Neuronal stem cell (in vitro differentiated cells): ENCODE measurements around the gene APOL3.

Experiments
- DNase-seq: peaks from one replicate; pipeline ENCODE4 v3.0.0-alpha.2; 2013; ENCODE audit warnings: low spot score
- H2AFZ ChIP-seq: one replicate; pipeline ENCODE4 v1.6.1; 2013; ENCODE audit warnings: mild to moderate bottlenecking, low read length, inconsistent platforms
- H2AK5ac ChIP-seq: 2 replicates; pipeline ENCODE4 v1.6.1; 2013; ENCODE audit warnings: low read depth, mild to moderate bottlenecking, inconsistent platforms, low read length, moderate library complexity, mixed read lengths
- H2BK120ac ChIP-seq: 2 replicates; pipeline ENCODE4 v1.6.1; 2013; ENCODE audit warnings: low read depth, mild to moderate bottlenecking, inconsistent platforms, low read length, moderate library complexity, mixed read lengths
- H2BK12ac ChIP-seq: one replicate; pipeline ENCODE4 v1.6.1; 2013; ENCODE audit warnings: low read length, inconsistent platforms
- H2BK15ac ChIP-seq: 2 replicates; pipeline ENCODE4 v1.6.1; 2013; ENCODE audit warnings: mild to moderate bottlenecking, low read length, inconsistent platforms, mixed read lengths
- H2BK5ac ChIP-seq: one replicate; pipeline ENCODE4 v1.6.1; 2013; ENCODE audit warnings: inconsistent platforms, mild to moderate bottlenecking, low read length, moderate library complexity
- H3K14ac ChIP-seq: one replicate; pipeline ENCODE4 v1.6.1; 2013; ENCODE audit warnings: low read length, inconsistent platforms
- H3K18ac ChIP-seq: 2 replicates; pipeline ENCODE4 v1.6.1; 2013; ENCODE audit warnings: low read length, inconsistent platforms
- H3K23ac ChIP-seq: 2 replicates; pipeline ENCODE4 v1.6.1; 2013; ENCODE audit warnings: low read depth, mild to moderate bottlenecking, mixed read lengths, low read length, inconsistent platforms; ENCODE audit not compliant: poor library complexity
- H3K27ac ChIP-seq: replicated peaks from 3 replicates; pipeline ENCODE4 v1.5.1; 2013; ENCODE audit warnings: low read length, inconsistent platforms
- H3K27me3 ChIP-seq, 3 experiments: 2 replicates each; pipeline ENCODE4 v1.6.1; 2013; ENCODE audit warnings: low read length in 3 of 3, mild to moderate bottlenecking in 2 of 3, inconsistent platforms in 1 of 3, low read depth in 1 of 3, mixed read lengths in 1 of 3, moderate library complexity in 1 of 3; ENCODE audit not compliant: control insufficient read depth in 3 of 3, insufficient read depth in 3 of 3
- H3K36me3 ChIP-seq, 2 donors: replicated peaks in 1 of 2; 2 replicates each; pipeline ENCODE4 v1.6.1; 2013; ENCODE audit warnings: low read length in 2 of 2; ENCODE audit not compliant: control insufficient read depth in 2 of 2, insufficient read depth in 2 of 2
- H3K4ac ChIP-seq: 2 replicates; pipeline ENCODE4 v1.6.1; 2013; ENCODE audit warnings: inconsistent platforms, mild to moderate bottlenecking, low read length, moderate library complexity
- H3K4me1 ChIP-seq, 2 donors: 1 replicate in 1 of 2; 2 replicates in 1 of 2; pipeline ENCODE4 v1.6.1; 2013; ENCODE audit warnings: low read length in 2 of 2, low read depth in 1 of 2; ENCODE audit not compliant: control insufficient read depth in 2 of 2, insufficient read depth in 1 of 2
- H3K4me2 ChIP-seq: one replicate; pipeline ENCODE4 v1.6.1; 2013; ENCODE audit warnings: mild to moderate bottlenecking, low read length, inconsistent platforms; ENCODE audit not compliant: insufficient read depth, poor library complexity, severe bottlenecking
- H3K4me3 ChIP-seq, 2 donors: 2 replicates each; pipeline ENCODE4 v1.5.1; 2013; ENCODE audit warnings: low read length in 2 of 2, mild to moderate bottlenecking in 2 of 2, inconsistent platforms in 1 of 2, moderate library complexity in 1 of 2
- H3K79me1 ChIP-seq: one replicate; pipeline ENCODE4 v1.6.1; 2013; ENCODE audit warnings: low read depth, mild to moderate bottlenecking, inconsistent platforms, low read length, moderate library complexity
- H3K9ac ChIP-seq: one replicate; pipeline ENCODE4 v1.6.1; 2013; ENCODE audit warnings: mild to moderate bottlenecking, low read depth, low read length, inconsistent platforms; ENCODE audit not compliant: poor library complexity
- H3K9me3 ChIP-seq, 2 donors: replicated peaks in 1 of 2; 2 replicates each; pipeline versions ENCODE3 to v1.6.1; 2013; ENCODE audit warnings: low read length in 2 of 2, mild to moderate bottlenecking in 2 of 2, inconsistent platforms in 1 of 2, low read depth in 1 of 2, mixed read lengths in 1 of 2, moderate library complexity in 1 of 2; ENCODE audit not compliant: control insufficient read depth in 2 of 2, insufficient read depth in 1 of 2
- H4K8ac ChIP-seq: one replicate; pipeline ENCODE4 v1.6.1; 2013; ENCODE audit warnings: low read depth, mild to moderate bottlenecking, inconsistent platforms, low read length, moderate library complexity
- H4K91ac ChIP-seq: one replicate; pipeline ENCODE4 v1.6.1; 2013; ENCODE audit warnings: low read length, low read depth, mild to moderate bottlenecking, inconsistent platforms; ENCODE audit not compliant: poor library complexity
- WGBS, 2 donors: extraction: QIAGEN DNeasy Blood & Tissue Kit; methylation state at CpG; one replicate each; pipeline ENCODE4 v1.1.7; 2013; ENCODE audit warnings: missing lambda C conversion rate in 2 of 2, mixed read lengths in 1 of 2; ENCODE audit not compliant: insufficient read length in 2 of 2, insufficient replicate concordance in 1 of 2; ENCODE audit errors: extremely low coverage in 2 of 2; 5-methylcytosine and 5-hydroxymethylcytosine counted together

Gene APOL3

DNA sequence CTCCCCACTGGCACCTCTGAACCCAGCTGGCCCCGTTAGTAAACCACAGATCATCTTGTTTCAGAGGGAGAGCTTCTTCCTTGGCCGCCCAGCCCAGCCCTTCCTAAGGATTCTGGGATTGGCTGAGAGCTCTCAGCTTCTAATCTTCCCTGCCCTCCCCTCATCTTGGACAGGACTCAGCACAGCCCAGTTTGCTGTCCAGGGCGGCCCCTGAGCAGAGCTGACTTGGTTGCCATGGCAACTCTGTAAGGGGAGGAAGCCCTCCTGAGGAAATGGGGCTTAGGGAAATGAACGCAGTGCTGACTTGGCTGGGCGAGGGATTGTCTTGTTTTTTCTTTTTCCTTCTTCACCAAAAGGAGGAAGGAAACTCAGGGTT is 36.5 kb upstream of the APOL3 start:
- Histone ChIP-seq H4K91ac (no peak overlapping the region), H3K27me3 (no peaks in the 10 kb centered on the region), H2AFZ (peak overlapping the region; percentile 86), H3K4ac (no peak overlapping the region), H4K8ac (no peak overlapping the region), H2BK12ac (no peak overlapping the region), H3K4me3 (peak overlapping the region in 1 of 2 donors; percentile 33), H3K79me1 (no peaks in the 10 kb centered on the region), H3K23ac (no peak overlapping the region), H3K9ac (no peak overlapping the region), H3K9me3 (no peaks in the 10 kb centered on the region), H2BK15ac (no peak overlapping the region), H3K27ac (peak overlapping the region; percentile 84), H3K4me1 (peaks cover 20 to 38% of the 10 kb centered on the region in 2 donors), H3K18ac (peak overlapping the region; percentile 31), H3K36me3 (no peaks in the 10 kb centered on the region), H2AK5ac (no peak overlapping the region), H3K4me2 (peak overlapping the region; percentile 32), H2BK5ac (no peak overlapping the region), H2BK120ac (no peak overlapping the region), H3K14ac (no peak overlapping the region)
- peak; percentile 79 for DNase-seq
- no CpG with 5 or more reads among the region's 5 CpGs for WGBS, 2 donors

DNA sequence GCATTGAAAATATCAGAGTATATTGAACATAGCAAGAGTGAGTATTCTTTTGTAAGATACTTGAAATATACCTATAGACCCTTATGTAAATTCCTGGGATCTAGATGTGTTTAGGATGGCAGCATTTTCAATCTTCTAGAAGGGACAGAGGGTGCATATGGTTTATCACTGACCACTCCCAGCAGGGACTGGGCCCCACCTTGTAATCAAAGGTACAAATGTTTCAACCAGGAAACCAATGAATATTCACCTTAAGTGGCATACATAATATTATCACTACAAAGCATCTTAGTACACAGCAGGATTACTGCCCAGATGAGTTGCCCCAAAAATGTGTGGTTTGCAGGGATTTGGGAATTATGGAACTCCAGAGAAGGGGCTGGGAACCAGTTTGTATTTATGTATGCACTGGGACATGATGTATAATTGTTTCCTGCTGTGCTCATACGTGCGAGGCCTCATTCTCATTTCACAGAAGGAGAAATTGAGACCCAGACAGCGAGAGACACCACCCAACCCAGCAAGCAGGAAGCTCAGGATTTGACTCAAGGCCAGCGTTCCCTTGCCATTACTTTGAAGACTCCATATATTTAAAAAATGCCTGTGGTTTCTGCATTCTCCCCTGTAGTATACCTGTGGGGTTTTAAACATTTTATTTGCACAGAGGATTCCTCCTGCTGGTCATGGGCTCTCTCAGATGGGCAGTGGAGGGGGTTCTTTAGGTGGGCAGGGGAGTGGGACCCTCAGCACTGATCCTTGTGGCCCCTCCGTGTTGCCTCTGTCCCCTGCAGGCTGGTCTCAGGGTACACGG is 35.9 kb upstream of the APOL3 start:
- Histone ChIP-seq H2AFZ (peak overlapping the region; percentile 86), H2AK5ac (no peak overlapping the region), H2BK120ac (no peak overlapping the region), H4K8ac (no peak overlapping the region), H3K9me3 (no peaks in the 10 kb centered on the region), H3K4me1 (peaks cover 17 to 36% of the 10 kb centered on the region in 2 donors), H3K27me3 (no peaks in the 10 kb centered on the region), H3K36me3 (no peaks in the 10 kb centered on the region), H3K79me1 (no peaks in the 10 kb centered on the region), H2BK5ac (no peak overlapping the region), H3K4me2 (no peak overlapping the region), H3K4ac (no peak overlapping the region), H3K18ac (peak overlapping the region; percentile 31), H3K4me3 (peak overlapping the region in 1 of 2 donors; percentile 33), H3K9ac (no peak overlapping the region), H2BK12ac (no peak overlapping the region), H3K23ac (no peak overlapping the region), H3K14ac (no peak overlapping the region), H4K91ac (no peak overlapping the region), H2BK15ac (no peak overlapping the region), H3K27ac (peak overlapping the region; percentile 55)
- no CpG with 5 or more reads among the region's 6 CpGs for WGBS, 2 donors
- DNase-seq: no peak

DNA sequence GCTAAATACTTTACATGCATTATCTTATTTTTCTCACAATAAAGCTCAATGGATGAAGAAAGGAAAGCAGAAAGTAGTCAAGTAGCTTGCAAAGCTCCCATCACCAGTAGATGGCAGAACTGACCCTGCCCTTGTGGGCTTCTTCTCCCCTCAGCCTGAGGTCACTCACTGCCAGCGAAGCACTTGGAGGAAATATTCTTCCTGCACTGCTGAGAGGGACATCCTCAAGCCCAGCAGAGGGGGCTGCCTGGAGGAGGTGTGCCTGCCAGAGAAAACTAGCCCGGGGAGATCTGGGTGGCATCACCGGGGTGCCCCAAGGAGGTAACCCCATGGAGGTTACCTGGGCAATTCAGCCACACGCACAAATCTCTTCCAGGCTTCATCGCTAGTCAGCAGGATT is 34.4 kb upstream of the APOL3 start:
- Histone ChIP-seq H3K79me1 (no peaks in the 10 kb centered on the region), H3K27ac (no peak overlapping the region), H2BK12ac (no peak overlapping the region), H3K4ac (no peak overlapping the region), H2BK120ac (no peak overlapping the region), H4K91ac (no peak overlapping the region), H3K9ac (no peak overlapping the region), H3K4me2 (no peak overlapping the region), H3K14ac (no peak overlapping the region), H3K4me3 (no peak overlapping the region), H4K8ac (no peak overlapping the region), H3K18ac (no peak overlapping the region), H2AFZ (no peak overlapping the region), H2BK15ac (no peak overlapping the region), H2AK5ac (no peak overlapping the region), H3K36me3 (no peaks in the 10 kb centered on the region), H3K23ac (no peak overlapping the region), H3K9me3 (no peaks in the 10 kb centered on the region), H2BK5ac (no peak overlapping the region), H3K27me3 (no peaks in the 10 kb centered on the region), H3K4me1 (peaks cover 14 to 33% of the 10 kb centered on the region in 2 donors)
- no CpG with 5 or more reads among the region's 5 CpGs for WGBS, 2 donors
- peak; percentile 29 for DNase-seq

DNA sequence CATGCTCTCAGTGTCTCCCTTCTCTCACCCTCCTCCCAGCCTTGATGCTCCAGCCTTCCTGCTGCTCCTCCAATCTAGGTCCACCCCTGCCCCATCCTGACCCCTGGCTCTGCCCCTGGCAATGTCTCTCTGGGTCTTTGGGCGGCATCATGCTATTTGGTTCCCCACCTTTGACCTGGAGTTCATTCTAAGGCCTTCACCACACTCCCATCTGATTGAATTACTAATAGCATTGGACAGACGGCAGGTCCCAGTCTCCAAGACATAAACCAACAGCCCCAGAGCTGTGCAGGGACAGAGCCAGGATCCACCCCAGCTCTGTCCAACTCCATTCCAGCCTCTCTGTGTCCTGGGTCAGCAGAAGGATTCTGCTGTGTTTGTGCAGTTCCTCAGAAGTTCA is 33.8 kb upstream of the APOL3 start:
- H3K4ac ChIP-seq: no peak overlapping the region
- H2AFZ ChIP-seq: peak overlapping the region; percentile 48
- no peak overlapping the region for H4K8ac ChIP-seq
- no peaks in the 10 kb centered on the region for H3K79me1 ChIP-seq
- H3K4me3 ChIP-seq: no peak overlapping the region
- no peak for DNase-seq
- WGBS, 2 donors: no CpG with 5 or more reads among the region's 2 CpGs
- no peak overlapping the region for H3K27ac ChIP-seq
- H3K18ac ChIP-seq: no peak overlapping the region
- no peak overlapping the region for H3K4me2 ChIP-seq
- peak overlapping the region; percentile 33 for H3K14ac ChIP-seq
- H2AK5ac ChIP-seq: no peak overlapping the region
- no peaks in the 10 kb centered on the region for H3K36me3 ChIP-seq
- peak overlapping the region; percentile 51 for H2BK15ac ChIP-seq
- H2BK12ac ChIP-seq: no peak overlapping the region
- H3K23ac ChIP-seq: no peak overlapping the region
- H3K9ac ChIP-seq: no peak overlapping the region
- no peak overlapping the region for H4K91ac ChIP-seq
- H3K4me1 ChIP-seq: peaks cover 14 to 33% of the 10 kb centered on the region in 2 donors
- H2BK120ac ChIP-seq: no peak overlapping the region
- no peak overlapping the region for H2BK5ac ChIP-seq
- no peaks in the 10 kb centered on the region for H3K27me3 ChIP-seq
- no peaks in the 10 kb centered on the region for H3K9me3 ChIP-seq
